ENCODE data around the gene HMGCR.

HMGCR gene

DNA sequence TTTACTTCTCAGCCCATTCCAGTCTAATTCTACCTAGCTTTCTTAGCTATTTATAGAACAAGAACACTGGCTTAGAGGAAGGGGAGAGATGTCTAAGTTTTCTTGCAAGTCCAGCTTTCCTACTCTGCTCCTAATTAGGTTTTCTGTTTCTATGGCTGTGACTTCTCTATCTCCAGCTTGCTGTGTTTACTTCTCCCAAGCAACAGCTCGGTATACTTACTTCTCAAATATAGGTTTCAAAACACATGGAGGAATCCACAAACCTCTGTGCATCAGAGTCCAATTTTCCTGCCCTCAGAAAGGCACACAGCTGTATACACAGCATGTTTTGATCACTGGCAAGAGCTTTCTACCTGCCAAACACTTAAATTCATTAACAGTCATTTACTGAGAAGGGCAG is 17.4 kb upstream of the HMGCR start:
- TF ChIP-seq POLR2A (IDR thresholded peaks at IDR 0.05; ENCODE audit: extremely low read depth, insufficient read length) (no peak), MAX (IDR thresholded peaks at IDR 0.05; ENCODE audit: low read depth, low read length) (no peak), MYC (IDR thresholded peaks at IDR 0.05; ENCODE audit: low read depth, low read length) (no peak)
- TF ChIP-seq, protein P1, sequence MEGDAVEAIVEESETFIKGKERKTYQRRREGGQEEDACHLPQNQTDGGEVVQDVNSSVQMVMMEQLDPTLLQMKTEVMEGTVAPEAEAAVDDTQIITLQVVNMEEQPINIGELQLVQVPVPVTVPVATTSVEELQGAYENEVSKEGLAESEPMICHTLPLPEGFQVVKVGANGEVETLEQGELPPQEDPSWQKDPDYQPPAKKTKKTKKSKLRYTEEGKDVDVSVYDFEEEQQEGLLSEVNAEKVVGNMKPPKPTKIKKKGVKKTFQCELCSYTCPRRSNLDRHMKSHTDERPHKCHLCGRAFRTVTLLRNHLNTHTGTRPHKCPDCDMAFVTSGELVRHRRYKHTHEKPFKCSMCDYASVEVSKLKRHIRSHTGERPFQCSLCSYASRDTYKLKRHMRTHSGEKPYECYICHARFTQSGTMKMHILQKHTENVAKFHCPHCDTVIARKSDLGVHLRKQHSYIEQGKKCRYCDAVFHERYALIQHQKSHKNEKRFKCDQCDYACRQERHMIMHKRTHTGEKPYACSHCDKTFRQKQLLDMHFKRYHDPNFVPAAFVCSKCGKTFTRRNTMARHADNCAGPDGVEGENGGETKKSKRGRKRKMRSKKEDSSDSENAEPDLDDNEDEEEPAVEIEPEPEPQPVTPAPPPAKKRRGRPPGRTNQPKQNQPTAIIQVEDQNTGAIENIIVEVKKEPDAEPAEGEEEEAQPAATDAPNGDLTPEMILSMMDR (IDR thresholded peaks at IDR 0.05; ENCODE audit: low read depth, low read length): no peak
- no peak overlapping the region for H3K4me3 ChIP-seq (ENCODE audit: low read depth, low read length)
- DNase-seq (ENCODE audit: low read depth): no peak

GRCh38 chr5:75320371-75320770 is 16.6 kb upstream of the HMGCR start:
- TF ChIP-seq MAX (IDR thresholded peaks at IDR 0.05; ENCODE audit: low read depth, low read length) (no peak), POLR2A (IDR thresholded peaks at IDR 0.05; ENCODE audit: extremely low read depth, insufficient read length) (no peak), MYC (IDR thresholded peaks at IDR 0.05; ENCODE audit: low read depth, low read length) (no peak)
- TF ChIP-seq, protein P1 (IDR thresholded peaks at IDR 0.05; ENCODE audit: low read depth, low read length): no peak
- no peak overlapping the region for H3K4me3 ChIP-seq (ENCODE audit: low read depth, low read length)
- peak; percentile 84 for DNase-seq (ENCODE audit: low read depth)

DNA sequence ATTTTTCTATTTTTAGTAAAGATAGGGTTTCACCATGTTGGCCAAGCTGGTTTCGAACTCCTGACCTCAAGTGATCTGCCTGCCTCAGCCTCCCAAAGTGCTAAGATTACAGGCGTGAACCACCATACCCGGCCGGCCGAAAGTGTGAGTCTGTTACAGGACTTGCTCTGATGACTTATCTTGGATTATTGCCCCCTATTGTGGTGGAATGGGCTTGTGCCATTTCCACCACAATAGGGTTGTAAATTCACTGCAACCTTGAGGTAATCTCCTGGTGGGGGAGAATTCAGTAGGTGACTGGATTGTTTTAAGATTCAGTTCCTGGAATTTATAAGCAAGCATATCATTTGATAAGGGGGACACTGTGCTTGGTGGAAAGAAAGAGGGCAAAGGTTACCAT is 15.0 kb upstream of the HMGCR start:
- TF ChIP-seq, protein P1 (IDR thresholded peaks at IDR 0.05; ENCODE audit: low read depth, low read length): no peak
- TF ChIP-seq MYC (IDR thresholded peaks at IDR 0.05; ENCODE audit: low read depth, low read length) (no peak), MAX (IDR thresholded peaks at IDR 0.05; ENCODE audit: low read depth, low read length) (no peak), POLR2A (IDR thresholded peaks at IDR 0.05; ENCODE audit: extremely low read depth, insufficient read length) (no peak)
- DNase-seq (ENCODE audit: low read depth): no peak
- H3K4me3 ChIP-seq (ENCODE audit: low read depth, low read length): no peak overlapping the region

- TF ChIP-seq MAX (IDR thresholded peaks at IDR 0.05; ENCODE audit: low read depth, low read length) (no peak), POLR2A (IDR thresholded peaks at IDR 0.05; ENCODE audit: extremely low read depth, insufficient read length) (no peak), MYC (IDR thresholded peaks at IDR 0.05; ENCODE audit: low read depth, low read length) (no peak)
- TF ChIP-seq, protein P1 (IDR thresholded peaks at IDR 0.05; ENCODE audit: low read depth, low read length): no peak
- H3K4me3 ChIP-seq (ENCODE audit: low read depth, low read length): no peak overlapping the region
- no peak for DNase-seq (ENCODE audit: low read depth)
These were observed 12.2 kb upstream of the HMGCR start for GRCh38 chr5:75324791-75325190.

GRCh38 chr5:75325242-75325641 is 11.8 kb upstream of the HMGCR start:
- H3K4me3 ChIP-seq (ENCODE audit: low read depth, low read length): no peak overlapping the region
- no peak for DNase-seq (ENCODE audit: low read depth)
- TF ChIP-seq MAX (IDR thresholded peaks at IDR 0.05; ENCODE audit: low read depth, low read length): no peak
- no peak for TF ChIP-seq MYC (IDR thresholded peaks at IDR 0.05; ENCODE audit: low read depth, low read length)
- no peak for TF ChIP-seq POLR2A (IDR thresholded peaks at IDR 0.05; ENCODE audit: extremely low read depth, insufficient read length)
- TF ChIP-seq, protein P1 (IDR thresholded peaks at IDR 0.05; ENCODE audit: low read depth, low read length): no peak

GRCh38 chr5:75330404-75330803 is 6.6 kb upstream of the HMGCR start:
- no peak for DNase-seq (ENCODE audit: low read depth)
- TF ChIP-seq, protein P1 (IDR thresholded peaks at IDR 0.05; ENCODE audit: low read depth, low read length): no peak
- TF ChIP-seq MYC (IDR thresholded peaks at IDR 0.05; ENCODE audit: low read depth, low read length) (no peak), MAX (IDR thresholded peaks at IDR 0.05; ENCODE audit: low read depth, low read length) (no peak), POLR2A (IDR thresholded peaks at IDR 0.05; ENCODE audit: extremely low read depth, insufficient read length) (no peak)
- no peak overlapping the region for H3K4me3 ChIP-seq (ENCODE audit: low read depth, low read length)
